K562 (cell line): ENCODE measurements around the gene GALP. TPM values are rescaled to one million over a fixed set of nuclear protein-coding genes. Genes with fewer than 3 reads are reported as not detected.

Source experiments
- polyA plus RNA-seq, 8 experiments: library from polyadenylated mRNA; depleted of rRNA in 4 of 8; stranded (reverse) in 5 of 8; unstranded in 3 of 8; fragments of >200 nt; fragmentation: Nextera tagmentation in 2 of 8; fragmentation: Illumina TruSeq in 1 of 8; extraction: Ambion mirVana in 2 of 8; extraction: Trizol in 1 of 8; gene quantifications; 2 replicates each; pipeline versions ENCODE4 v1.2.1 to v1.2.3, GENCODE V29; 2011 to 2014; ENCODE audit warnings: inconsistent platforms in 1 of 8, missing spikeins in 1 of 8
- total RNA-seq, 7 experiments: library from RNA; depleted of rRNA in 6 of 7; stranded (reverse); fragments of >200 nt in 6 of 7; fragmentation: Illumina TruSeq in 2 of 7; extraction: Trizol in 2 of 7; gene quantifications; 2 replicates each; pipeline versions ENCODE4 v1.2.1 to v1.2.3, GENCODE V29; 2011 to 2021; ENCODE audit warnings: low replicate concordance in 1 of 7
- TF ChIP-seq, protein P1 (sequence below), 2 experiments: fragments of 450-650 bp in 1 of 2; sonication (generic) in 1 of 2; formaldehyde crosslinking in 1 of 2; IDR thresholded peaks; 2 replicates each; pipeline versions ENCODE4 v1.7.1 to v1.9.0; 2016 to 2022; ENCODE audit warnings: inconsistent platforms in 1 of 2, mild to moderate bottlenecking in 1 of 2, missing genetic modification reagents in 1 of 2
- TF ChIP-seq, protein P2 (sequence below): fragments of 450-650 bp; IDR thresholded peaks from 2 replicates; pipeline ENCODE4 v1.6.1; 2016

Gene GALP
- total and polyA plus RNA-seq, 9 of the 15 experiments (the other 6 are each of a cell fraction or from before 2014, with no cell fraction given): not detected

DNA sequence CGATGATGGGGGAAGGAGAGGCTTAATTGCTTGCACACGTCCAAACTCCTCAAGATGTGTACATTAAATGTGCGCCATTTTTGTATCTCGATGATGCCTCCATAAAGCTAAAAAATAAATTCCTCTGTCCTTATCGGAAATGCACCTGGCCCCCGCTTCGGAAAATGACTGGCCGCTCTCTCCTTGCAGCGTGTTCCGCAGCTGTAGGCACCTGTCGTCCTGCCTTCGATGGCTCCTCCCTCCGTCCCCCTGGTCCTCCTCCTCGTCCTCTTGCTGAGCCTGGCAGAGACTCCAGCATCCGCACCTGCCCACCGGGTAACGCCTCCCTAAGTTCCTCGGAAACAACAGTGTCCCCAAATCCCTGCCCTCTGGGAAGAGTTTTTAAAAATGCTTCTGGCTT, 1.1 kb downstream of the GALP start (continued):
- TF ChIP-seq, protein P1, sequence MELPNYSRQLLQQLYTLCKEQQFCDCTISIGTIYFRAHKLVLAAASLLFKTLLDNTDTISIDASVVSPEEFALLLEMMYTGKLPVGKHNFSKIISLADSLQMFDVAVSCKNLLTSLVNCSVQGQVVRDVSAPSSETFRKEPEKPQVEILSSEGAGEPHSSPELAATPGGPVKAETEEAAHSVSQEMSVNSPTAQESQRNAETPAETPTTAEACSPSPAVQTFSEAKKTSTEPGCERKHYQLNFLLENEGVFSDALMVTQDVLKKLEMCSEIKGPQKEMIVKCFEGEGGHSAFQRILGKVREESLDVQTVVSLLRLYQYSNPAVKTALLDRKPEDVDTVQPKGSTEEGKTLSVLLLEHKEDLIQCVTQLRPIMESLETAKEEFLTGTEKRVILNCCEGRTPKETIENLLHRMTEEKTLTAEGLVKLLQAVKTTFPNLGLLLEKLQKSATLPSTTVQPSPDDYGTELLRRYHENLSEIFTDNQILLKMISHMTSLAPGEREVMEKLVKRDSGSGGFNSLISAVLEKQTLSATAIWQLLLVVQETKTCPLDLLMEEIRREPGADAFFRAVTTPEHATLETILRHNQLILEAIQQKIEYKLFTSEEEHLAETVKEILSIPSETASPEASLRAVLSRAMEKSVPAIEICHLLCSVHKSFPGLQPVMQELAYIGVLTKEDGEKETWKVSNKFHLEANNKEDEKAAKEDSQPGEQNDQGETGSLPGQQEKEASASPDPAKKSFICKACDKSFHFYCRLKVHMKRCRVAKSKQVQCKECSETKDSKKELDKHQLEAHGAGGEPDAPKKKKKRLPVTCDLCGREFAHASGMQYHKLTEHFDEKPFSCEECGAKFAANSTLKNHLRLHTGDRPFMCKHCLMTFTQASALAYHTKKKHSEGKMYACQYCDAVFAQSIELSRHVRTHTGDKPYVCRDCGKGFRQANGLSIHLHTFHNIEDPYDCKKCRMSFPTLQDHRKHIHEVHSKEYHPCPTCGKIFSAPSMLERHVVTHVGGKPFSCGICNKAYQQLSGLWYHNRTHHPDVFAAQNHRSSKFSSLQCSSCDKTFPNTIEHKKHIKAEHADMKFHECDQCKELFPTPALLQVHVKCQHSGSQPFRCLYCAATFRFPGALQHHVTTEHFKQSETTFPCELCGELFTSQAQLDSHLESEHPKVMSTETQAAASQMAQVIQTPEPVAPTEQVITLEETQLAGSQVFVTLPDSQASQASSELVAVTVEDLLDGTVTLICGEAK (IDR thresholded peaks at IDR 0.05): no peak
- TF ChIP-seq, protein P1 (CRISPR knock-in tag; IDR thresholded peaks at IDR 0.05): no peak
- TF ChIP-seq, protein P2, sequence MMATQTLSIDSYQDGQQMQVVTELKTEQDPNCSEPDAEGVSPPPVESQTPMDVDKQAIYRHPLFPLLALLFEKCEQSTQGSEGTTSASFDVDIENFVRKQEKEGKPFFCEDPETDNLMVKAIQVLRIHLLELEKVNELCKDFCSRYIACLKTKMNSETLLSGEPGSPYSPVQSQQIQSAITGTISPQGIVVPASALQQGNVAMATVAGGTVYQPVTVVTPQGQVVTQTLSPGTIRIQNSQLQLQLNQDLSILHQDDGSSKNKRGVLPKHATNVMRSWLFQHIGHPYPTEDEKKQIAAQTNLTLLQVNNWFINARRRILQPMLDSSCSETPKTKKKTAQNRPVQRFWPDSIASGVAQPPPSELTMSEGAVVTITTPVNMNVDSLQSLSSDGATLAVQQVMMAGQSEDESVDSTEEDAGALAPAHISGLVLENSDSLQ: no peak
